HG03045 (cell line): ENCODE data around the gene SUPT6H.

Experiments used
- ATAC-seq: cut with Tn5 transposase; IDR thresholded peaks from one replicate; pipeline ENCODE4 v1.9.1; 2021; ENCODE audit warnings: mild to moderate bottlenecking, moderate library complexity; ENCODE audit not compliant: unreplicated experiment

The SUPT6H gene

DNA sequence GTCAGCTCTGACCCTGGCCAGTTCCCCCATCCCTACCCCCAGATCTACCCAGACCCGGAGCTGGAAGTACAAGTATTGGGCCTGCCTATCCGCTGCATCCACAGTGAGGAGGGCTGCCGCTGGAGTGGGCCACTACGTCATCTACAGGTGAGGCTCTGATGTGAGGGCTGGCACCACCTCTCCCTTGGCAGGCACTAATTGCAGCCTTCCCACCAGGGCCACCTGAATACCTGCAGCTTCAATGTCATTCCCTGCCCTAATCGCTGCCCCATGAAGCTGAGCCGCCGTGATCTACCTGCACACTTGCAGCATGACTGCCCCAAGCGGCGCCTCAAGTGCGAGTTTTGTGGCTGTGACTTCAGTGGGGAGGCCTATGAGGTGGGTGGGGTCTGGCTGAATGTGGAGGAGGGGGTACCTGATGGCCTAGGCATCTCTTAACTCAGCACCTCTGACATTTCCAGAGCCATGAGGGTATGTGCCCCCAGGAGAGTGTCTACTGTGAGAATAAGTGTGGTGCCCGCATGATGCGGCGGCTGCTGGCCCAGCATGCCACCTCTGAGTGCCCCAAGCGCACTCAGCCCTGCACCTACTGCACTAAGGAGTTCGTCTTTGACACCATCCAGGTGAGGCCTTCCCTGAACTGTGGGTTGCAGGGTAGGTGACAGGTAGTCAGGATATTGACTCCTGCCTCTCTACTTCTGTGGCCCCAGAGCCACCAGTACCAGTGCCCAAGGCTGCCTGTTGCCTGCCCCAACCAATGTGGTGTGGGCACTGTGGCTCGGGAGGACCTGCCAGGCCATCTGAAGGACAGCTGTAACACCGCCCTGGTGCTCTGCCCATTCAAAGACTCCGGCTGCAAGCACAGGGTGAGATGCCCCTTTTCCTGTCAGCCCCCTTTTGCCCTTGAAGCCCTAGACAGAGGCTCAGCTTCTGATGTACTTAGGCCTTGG is 86.1 kb downstream of the SUPT6H start:
- no peak for ATAC-seq

DNA sequence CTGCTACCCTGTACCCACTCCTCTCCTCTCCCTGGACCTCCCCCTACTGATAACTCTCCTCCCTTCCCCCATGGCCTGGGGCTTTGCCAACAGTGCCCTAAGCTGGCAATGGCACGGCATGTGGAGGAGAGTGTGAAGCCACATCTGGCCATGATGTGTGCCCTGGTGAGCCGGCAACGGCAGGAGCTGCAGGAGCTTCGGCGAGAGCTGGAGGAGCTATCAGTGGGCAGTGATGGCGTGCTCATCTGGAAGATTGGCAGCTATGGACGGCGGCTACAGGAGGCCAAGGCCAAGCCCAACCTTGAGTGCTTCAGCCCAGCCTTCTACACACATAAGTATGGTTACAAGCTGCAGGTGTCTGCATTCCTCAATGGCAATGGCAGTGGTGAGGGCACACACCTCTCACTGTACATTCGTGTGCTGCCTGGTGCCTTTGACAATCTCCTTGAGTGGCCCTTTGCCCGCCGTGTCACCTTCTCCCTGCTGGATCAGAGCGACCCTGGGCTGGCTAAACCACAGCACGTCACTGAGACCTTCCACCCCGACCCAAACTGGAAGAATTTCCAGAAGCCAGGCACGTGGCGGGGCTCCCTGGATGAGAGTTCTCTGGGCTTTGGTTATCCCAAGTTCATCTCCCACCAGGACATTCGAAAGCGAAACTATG is 87.0 kb downstream of the SUPT6H start:
- ATAC-seq: no peak

DNA sequence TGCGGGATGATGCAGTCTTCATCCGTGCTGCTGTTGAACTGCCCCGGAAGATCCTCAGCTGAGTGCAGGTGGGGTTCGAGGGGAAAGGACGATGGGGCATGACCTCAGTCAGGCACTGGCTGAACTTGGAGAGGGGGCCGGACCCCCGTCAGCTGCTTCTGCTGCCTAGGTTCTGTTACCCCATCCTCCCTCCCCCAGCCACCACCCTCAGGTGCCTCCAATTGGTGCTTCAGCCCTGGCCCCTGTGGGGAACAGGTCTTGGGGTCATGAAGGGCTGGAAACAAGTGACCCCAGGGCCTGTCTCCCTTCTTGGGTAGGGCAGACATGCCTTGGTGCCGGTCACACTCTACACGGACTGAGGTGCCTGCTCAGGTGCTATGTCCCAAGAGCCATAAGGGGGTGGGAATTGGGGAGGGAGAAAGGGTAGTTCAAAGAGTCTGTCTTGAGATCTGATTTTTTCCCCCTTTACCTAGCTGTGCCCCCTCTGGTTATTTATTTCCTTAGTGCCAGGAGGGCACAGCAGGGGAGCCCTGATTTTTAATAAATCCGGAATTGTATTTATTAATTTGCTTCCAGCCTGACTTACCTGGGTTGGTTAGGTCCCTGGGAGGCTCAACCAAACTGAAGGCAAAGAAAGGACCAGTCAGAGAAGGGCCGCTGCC is 87.6 kb downstream of the SUPT6H start:
- no peak for ATAC-seq

DNA sequence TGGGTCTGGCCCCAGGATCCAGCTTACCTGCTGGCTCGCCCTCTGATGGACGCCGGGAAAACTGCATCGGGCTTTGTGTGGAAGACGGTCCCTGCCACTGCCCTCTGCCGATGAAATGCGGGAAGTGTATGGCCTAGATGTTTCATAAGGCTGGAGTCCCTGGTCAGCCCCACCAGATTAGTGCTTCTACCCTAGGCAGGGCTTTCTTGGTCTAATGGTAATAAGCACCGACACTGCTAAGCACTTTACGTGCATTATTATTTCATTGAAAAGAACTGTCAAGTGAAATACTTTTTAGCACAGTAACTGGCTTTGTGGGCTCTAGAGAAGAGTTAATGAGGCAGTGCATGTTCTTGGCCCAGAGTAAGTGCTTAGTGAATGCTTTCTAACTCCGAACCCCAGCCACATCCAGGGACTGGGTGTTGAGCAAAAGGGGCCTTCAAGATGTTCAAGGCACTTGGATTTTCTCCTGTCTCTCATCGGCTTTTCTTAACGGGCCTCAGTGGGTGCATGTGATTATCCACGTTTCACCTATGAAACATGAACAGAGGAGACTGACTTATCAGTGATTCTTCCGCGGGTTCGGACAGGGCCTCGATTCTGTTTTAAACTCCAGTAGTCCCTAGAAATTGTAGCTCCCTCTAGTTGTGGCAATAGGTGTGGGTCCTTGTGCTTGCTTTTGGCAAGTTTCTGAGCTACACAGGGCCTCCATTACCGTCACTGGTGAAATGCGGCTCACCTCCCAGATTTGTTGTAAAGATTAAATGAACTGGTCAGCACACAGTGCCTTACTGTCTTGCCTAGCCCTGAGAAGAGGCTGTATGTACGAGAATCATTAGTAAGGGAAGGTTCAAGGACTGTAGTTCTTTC is 88.4 kb downstream of the SUPT6H start:
- peak; percentile 58 for ATAC-seq

DNA sequence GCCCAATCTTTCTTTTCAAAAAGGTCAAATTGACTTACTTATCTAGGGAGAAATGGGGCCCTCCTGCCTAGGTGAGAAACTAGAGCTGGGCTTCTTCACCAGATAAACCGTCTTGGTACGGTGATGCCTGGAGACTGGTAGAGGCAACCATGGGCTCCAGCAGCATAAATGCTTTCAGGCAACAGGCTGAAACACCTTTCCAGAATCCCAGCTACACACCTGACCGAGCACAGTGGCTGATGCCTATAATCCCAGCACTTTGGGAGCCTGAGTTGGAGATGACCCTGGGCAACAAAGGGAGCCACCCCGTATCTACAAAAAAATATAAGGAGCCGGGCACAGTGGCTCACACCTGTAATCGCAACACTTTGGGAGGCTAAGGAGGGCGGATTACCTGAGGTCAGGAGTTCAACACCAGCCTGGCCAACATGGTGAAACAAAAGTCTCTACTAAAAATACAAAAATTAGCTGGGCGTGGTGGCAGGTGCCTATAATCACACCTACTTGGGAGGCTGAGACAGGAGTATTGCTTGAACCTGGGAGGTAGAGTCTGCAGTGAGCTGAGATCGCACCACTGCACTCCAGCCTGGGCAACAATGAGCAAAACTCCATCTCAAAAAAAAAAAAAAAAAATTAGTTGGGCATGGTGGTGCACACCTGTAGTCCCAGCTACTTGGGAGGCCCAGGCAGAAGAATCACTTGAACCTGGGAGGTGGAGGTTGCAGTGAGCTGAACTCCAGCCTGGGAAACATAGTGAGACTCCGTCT is 89.8 kb downstream of the SUPT6H start:
- ATAC-seq: no peak
